ENCODE measurements around the gene MRPL18. TPM values are rescaled to one million over a fixed set of nuclear protein-coding genes. Genes with fewer than 3 reads are reported as not detected.

Gene MRPL18
- total and polyA plus RNA-seq, 2 donors (not counting 3 experiments of a cell fraction or from before 2014, with no cell fraction given), result 55.4 to 70.7 TPM

DNA sequence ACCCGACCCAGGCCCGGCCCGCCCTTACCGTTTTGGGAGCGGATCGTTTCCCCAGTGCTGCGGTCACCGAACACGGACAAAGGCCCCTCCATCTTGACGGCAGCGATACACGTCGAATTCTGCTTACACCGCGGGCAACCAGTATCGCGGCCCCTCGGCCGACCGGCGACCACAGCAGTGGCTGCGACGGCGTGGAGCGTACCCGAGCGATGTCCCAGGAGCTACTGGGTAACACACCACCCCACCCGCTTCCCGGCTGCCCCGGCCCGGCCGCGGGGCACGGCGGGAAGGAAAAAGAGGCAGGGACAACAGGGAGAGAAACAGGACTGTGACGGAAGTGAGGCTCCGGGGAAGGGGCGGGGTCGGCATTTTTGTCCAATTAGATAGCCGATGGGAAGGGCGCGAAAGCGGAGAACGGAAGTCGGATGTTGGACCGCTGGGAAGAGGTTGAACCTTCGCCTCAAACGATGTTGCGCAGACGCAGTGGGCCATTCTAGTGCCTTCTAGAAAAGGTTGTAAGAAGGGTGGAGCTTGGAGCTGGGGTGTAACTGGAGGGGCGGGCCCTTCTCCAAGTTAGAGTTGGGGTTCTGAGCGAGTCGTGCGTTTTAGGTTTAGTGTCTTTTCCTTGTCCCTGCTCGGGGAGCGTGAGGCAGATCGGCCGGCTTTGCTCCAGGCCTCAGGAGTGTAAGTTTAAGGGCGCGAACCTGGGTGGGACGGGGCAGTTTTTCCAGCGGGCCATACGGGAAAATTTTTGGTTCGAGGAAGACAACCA is 704 bp upstream of the MRPL18 start, which contains the start of gene TCP1:
Gene TCP1, minus strand, starts transcription at position 226 of the 772 bp plus-strand sequence. Its CDS starts 134 bp downstream, at position 92.
- Histone ChIP-seq H3K79me2 (ENCODE audit: control insufficient read depth, insufficient read depth, low read length) (peaks cover 82% of the 10 kb centered on the region), H3K9ac (replicated peaks; ENCODE audit: extremely low read depth, insufficient read depth, low read length) (peak within 1 kb of the TSS; percentile 87), H3K9me3 (replicated peaks; ENCODE audit: control insufficient read depth, insufficient read depth, low read length) (no peaks in the 10 kb centered on the region), H3K9me1 (replicated peaks; ENCODE audit: control insufficient read depth, extremely low read depth, insufficient read depth, low read length) (no peaks in the 10 kb centered on the region), H3K4me2 (ENCODE audit: insufficient read depth, low read length) (peak within 1 kb of the TSS; percentile 89), H3K27me3 (ENCODE audit: control insufficient read depth in 2 of 2, insufficient read depth in 2 of 2, low read length in 2 of 2) (no peaks in the 10 kb centered on the region), H2AFZ (ENCODE audit: low read depth, low read length) (peak within 1 kb of the TSS; percentile 87), H4K20me1 (replicated peaks; ENCODE audit: control insufficient read depth, extremely low read depth, insufficient read depth, low read length) (peaks cover 2% of the 10 kb centered on the region), H3K36me3 (ENCODE audit: control insufficient read depth in 2 of 2, extremely low read depth in 1 of 2, insufficient read depth in 2 of 2, low read length in 2 of 2) (peaks cover 7 to 9% of the 10 kb centered on the region in 2 experiments), H3K4me1 (ENCODE audit: control insufficient read depth, extremely low read depth, insufficient read depth, low read length) (peaks cover 27% of the 10 kb centered on the region), H3K27ac (ENCODE audit: insufficient read depth, low read depth, low read length) (peak within 1 kb of the TSS; percentile 62), H3K4me3 (replicated peaks in 1 of 3; ENCODE audit: insufficient read depth in 1 of 3, low read depth in 1 of 3, low read length in 3 of 3) (peak within 1 kb of the TSS; percentile 63 to 95 (median 64))
- no TSS peak for BruUV-seq (replicated peaks)
- peak; percentile 99 for FAIRE-seq
- dilution Hi-C loops (cut with MboI; ENCODE audit: extremely low pct_ligation_motif_present, low sequenced_read_pairs), result no loop called here
- TF ChIP-seq POLR2AphosphoS5 (IDR thresholded peaks at IDR 0.05; ENCODE audit: insufficient read depth, low read depth, low read length), result peak; percentile 90
- TF ChIP-seq MYC (IDR thresholded peaks at IDR 0.05; ENCODE audit: low read depth, low read length), result no peak
- TF ChIP-seq POLR2A (IDR thresholded peaks at IDR 0.05; ENCODE audit: low read depth, low read length), result peak; percentile 88
- intact Hi-C loops (cut with micrococcal nuclease), result loop anchor here (1.0 to 10.0 kb wide), 8 partner anchors 27 to 668 kb away; partner anchors contain the start of genes ACAT2, SOD2 and WTAP
- ChIA-PET POLR2A (interaction anchor here (0.5 to 2.9 kb wide), 9 partner anchors 9 to 223 kb away, joined by 3 to 21 read pairs (median 3); partner anchors contain the start of genes ACAT2, SOD2 and WTAP), CTCF (interaction anchor here (0.7 to 2.4 kb wide), 9 partner anchors 15 to 744 kb away, joined by 3 to 7 read pairs (median 4); partner anchors contain the start of genes ACAT2 and WTAP)
- DNase-seq (ENCODE audit: low read depth, low spot score), result peak; percentile 100

- Histone ChIP-seq H3K36me3 (ENCODE audit: control insufficient read depth in 2 of 2, extremely low read depth in 1 of 2, insufficient read depth in 2 of 2, low read length in 2 of 2) (peaks cover 0 to 2% of the 10 kb centered on the region in 2 experiments), H3K9me3 (replicated peaks; ENCODE audit: control insufficient read depth, insufficient read depth, low read length) (no peaks in the 10 kb centered on the region), H3K27ac (ENCODE audit: insufficient read depth, low read depth, low read length) (peak overlapping the region; percentile 48), H4K20me1 (replicated peaks; ENCODE audit: control insufficient read depth, extremely low read depth, insufficient read depth, low read length) (peaks cover 2% of the 10 kb centered on the region), H3K4me1 (ENCODE audit: control insufficient read depth, extremely low read depth, insufficient read depth, low read length) (peaks cover 27% of the 10 kb centered on the region), H3K9me1 (replicated peaks; ENCODE audit: control insufficient read depth, extremely low read depth, insufficient read depth, low read length) (no peaks in the 10 kb centered on the region), H3K4me3 (replicated peaks in 1 of 3; ENCODE audit: insufficient read depth in 1 of 3, low read depth in 1 of 3, low read length in 3 of 3) (peak overlapping the region; percentile 63 to 81 (median 64)), H3K79me2 (ENCODE audit: control insufficient read depth, insufficient read depth, low read length) (peaks cover 70% of the 10 kb centered on the region), H3K27me3 (ENCODE audit: control insufficient read depth in 2 of 2, insufficient read depth in 2 of 2, low read length in 2 of 2) (no peaks in the 10 kb centered on the region), H3K4me2 (ENCODE audit: insufficient read depth, low read length) (peak overlapping the region; percentile 55), H3K9ac (replicated peaks; ENCODE audit: extremely low read depth, insufficient read depth, low read length) (peak overlapping the region; percentile 64), H2AFZ (ENCODE audit: low read depth, low read length) (peak overlapping the region; percentile 87)
- CTCF ChIA-PET, result interaction anchor here (1.1 to 2.1 kb wide), 4 partner anchors 68 to 664 kb away, joined by 4 to 5 read pairs (median 5); no protein-coding TSS in a partner anchor
- FAIRE-seq (no peak), DNase-seq (ENCODE audit: low read depth, low spot score) (no peak)
- TF ChIP-seq JUN (IDR thresholded peaks at IDR 0.05; ENCODE audit: borderline replicate concordance, insufficient read depth, insufficient read length, low read depth) (no peak), FOS (IDR thresholded peaks at IDR 0.05; ENCODE audit: borderline replicate concordance, insufficient read depth, low read length) (no peak), GATA2 (IDR thresholded peaks at IDR 0.05; ENCODE audit: insufficient read depth, insufficient read length, low read depth, low read length) (no peak), POLR2A (IDR thresholded peaks at IDR 0.05; ENCODE audit: low read depth, low read length) (no peak)
- TF ChIP-seq, protein P1, sequence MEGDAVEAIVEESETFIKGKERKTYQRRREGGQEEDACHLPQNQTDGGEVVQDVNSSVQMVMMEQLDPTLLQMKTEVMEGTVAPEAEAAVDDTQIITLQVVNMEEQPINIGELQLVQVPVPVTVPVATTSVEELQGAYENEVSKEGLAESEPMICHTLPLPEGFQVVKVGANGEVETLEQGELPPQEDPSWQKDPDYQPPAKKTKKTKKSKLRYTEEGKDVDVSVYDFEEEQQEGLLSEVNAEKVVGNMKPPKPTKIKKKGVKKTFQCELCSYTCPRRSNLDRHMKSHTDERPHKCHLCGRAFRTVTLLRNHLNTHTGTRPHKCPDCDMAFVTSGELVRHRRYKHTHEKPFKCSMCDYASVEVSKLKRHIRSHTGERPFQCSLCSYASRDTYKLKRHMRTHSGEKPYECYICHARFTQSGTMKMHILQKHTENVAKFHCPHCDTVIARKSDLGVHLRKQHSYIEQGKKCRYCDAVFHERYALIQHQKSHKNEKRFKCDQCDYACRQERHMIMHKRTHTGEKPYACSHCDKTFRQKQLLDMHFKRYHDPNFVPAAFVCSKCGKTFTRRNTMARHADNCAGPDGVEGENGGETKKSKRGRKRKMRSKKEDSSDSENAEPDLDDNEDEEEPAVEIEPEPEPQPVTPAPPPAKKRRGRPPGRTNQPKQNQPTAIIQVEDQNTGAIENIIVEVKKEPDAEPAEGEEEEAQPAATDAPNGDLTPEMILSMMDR (IDR thresholded peaks at IDR 0.05; ENCODE audit: extremely low read depth in 1 of 2, insufficient read depth in 1 of 2, low read depth in 1 of 2, low read length in 2 of 2), result no peak
- TF ChIP-seq, protein P2, sequence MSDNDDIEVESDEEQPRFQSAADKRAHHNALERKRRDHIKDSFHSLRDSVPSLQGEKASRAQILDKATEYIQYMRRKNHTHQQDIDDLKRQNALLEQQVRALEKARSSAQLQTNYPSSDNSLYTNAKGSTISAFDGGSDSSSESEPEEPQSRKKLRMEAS (IDR thresholded peaks at IDR 0.05; ENCODE audit: insufficient read depth, insufficient read length), result no peak
- intact Hi-C loops (cut with micrococcal nuclease) (loop anchor here (1.0 to 10.0 kb wide), 4 partner anchors 38 to 666 kb away; partner anchors contain the start of gene SOD2), dilution Hi-C loops (cut with MboI; ENCODE audit: extremely low pct_ligation_motif_present, low sequenced_read_pairs) (no loop called here)
- POLR2A ChIA-PET, result interaction anchor here (0.8 to 2.9 kb wide), 4 partner anchors 29 to 100 kb away, joined by 3 to 21 read pairs (median 3); partner anchors contain the start of genes ACAT2 and WTAP
- no TSS peak for BruUV-seq (replicated peaks)
Measured at GRCh38 chr6:159790956-159791598, 810 bp downstream of the MRPL18 start.

Measured in endothelial cell of umbilical vein (primary cell).